Stomach (tissue), 9 donors: Measurements from ENCODE around the gene OARD1. TPM values are rescaled to one million over a fixed set of nuclear protein-coding genes. Genes with fewer than 3 reads are reported as not detected.
A peak's percentile ranks its signal among the peaks of the same experiment; 100 is the strongest.

Experiments used
- DNase-seq, 2 donors: peaks; one replicate each; pipeline versions ENCODE4 v3.0.0 to v3.0.0-alpha.2; 2013 to 2019
- H3K27ac ChIP-seq, 5 donors: fragments of 200-600 bp in 4 of 5; sonication (generic) in 4 of 5; one replicate each; pipeline ENCODE4 v1.5.1; 2013 to 2019; ENCODE audit warnings: mild to moderate bottlenecking in 1 of 5, moderate library complexity in 1 of 5
- H3K27me3 ChIP-seq, 3 donors: fragments of 200-600 bp; sonication (generic); one replicate each; pipeline ENCODE4 v1.5.1; 2017 to 2019; ENCODE audit warnings: mixed run types in 1 of 3
- H3K36me3 ChIP-seq, 4 donors: fragments of 200-600 bp; sonication (generic); 1 replicate in 3 of 4; 2 replicates in 1 of 4; pipeline ENCODE4 v1.5.1; 2016 to 2019
- H3K4me1 ChIP-seq, 4 donors: fragments of 200-600 bp; sonication (generic); one replicate each; pipeline ENCODE4 v1.5.1; 2016 to 2019
- H3K4me3 ChIP-seq, 4 donors: fragments of 200-600 bp; sonication (generic) in 3 of 4; one replicate each; pipeline ENCODE4 v1.5.1; 2016 to 2019; ENCODE audit warnings: mild to moderate bottlenecking in 1 of 4
- H3K9me3 ChIP-seq, 4 donors: fragments of 200-600 bp; sonication (generic); one replicate each; pipeline ENCODE4 v1.5.1; 2016 to 2019
- CTCF ChIP-seq, 7 experiments: fragments of 450-650 bp in 4 of 7; fragments of 200-600 bp in 3 of 7; sonication (generic) in 3 of 7; IDR thresholded peaks; one replicate each; pipeline ENCODE4 v1.5.1; 2016 to 2019; ENCODE audit warnings: antibody characterized with exemption in 7 of 7, control low read depth in 2 of 7, mild to moderate bottlenecking in 1 of 7
- EP300 ChIP-seq: sonication (generic); formaldehyde crosslinking; IDR thresholded peaks from one replicate; pipeline ENCODE4 v1.6.1; 2017; ENCODE audit warnings: antibody characterized with exemption
- POLR2A ChIP-seq, 4 donors: fragments of 450-650 bp; IDR thresholded peaks; one replicate each; pipeline ENCODE4 v1.6.1; 2016; ENCODE audit warnings: antibody characterized with exemption in 4 of 4, control low read depth in 2 of 4, mild to moderate bottlenecking in 1 of 4, moderate library complexity in 1 of 4
- POLR2AphosphoS5 ChIP-seq, 3 donors: sonication (generic); formaldehyde crosslinking; IDR thresholded peaks; one replicate each; pipeline ENCODE4 v1.6.1; 2016; ENCODE audit warnings: antibody characterized with exemption in 3 of 3
- WGBS, 5 donors: extraction: QIAGEN DNeasy Blood & Tissue Kit in 3 of 5; methylation state at CpG; one replicate each; pipeline versions ENCODE4 v1.1.5 to v1.1.7; 2013 to 2018; 5-methylcytosine and 5-hydroxymethylcytosine counted together
- intact Hi-C: fragments of 100-400 bp; cut with DNase I; formaldehyde crosslinking; loops from one replicate; pipeline ENCODE4 v1.15.1; 2023; ENCODE audit warnings: low total_unique reads
- polyA plus RNA-seq, 3 donors: library from polyadenylated mRNA; stranded (reverse); fragments of 200-250 nt; gene quantifications; one replicate each; pipeline ENCODE4 v1.2.3, GENCODE V29; 2013
- total RNA-seq, 5 donors: library from RNA; depleted of rRNA; stranded (reverse); fragments of >200 nt; gene quantifications; one replicate each; pipeline versions ENCODE4 v1.1.0 to v1.2.3, GENCODE V29; 2014 to 2016
- donor health status: healthy with polysubstance abuse.
- donor health status: Bipolar disorder and iron deficiency.
- donor health status: healthy.

Gene OARD1
- total and polyA plus RNA-seq, 8 donors = 1.2 to 69.0 (median 33.6) TPM

DNA sequence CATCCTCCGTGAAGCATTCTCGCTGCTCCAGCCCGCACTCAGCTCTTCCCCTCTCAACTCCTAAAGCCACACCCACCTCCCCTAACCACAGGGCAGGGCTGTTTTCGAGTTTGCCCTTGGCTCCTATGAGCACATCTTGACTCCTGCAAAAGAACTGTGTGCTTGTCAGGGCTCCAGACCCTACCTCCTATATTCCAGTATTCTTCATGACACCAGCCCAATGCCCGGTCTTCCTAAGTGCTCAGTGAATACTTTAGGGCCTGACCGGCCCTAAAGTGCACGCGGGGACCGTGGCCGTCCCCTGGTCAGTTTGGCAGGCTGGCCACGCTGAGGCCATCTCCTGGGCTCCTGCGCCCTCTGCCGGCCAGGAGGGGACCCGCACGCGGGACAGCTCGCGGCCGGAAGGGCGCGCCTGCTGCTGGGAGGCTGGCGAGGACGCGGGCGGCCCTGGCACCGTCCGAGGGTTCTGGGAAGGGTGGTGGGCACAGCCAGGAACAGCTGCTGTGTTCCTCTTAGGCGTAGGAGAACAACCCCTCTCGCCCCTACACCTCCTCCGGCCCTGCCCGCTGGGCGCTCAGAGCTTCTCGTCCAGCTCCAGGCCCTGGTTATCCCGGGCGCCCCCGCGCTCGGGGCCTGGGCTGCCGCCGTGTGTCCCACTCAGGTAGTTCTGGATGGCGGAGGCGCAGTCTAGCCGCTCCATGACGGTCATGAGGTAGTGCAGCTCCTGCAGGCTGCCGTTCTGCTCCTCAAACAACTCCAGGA lies 44.2 kb downstream of the OARD1 start:
- H3K36me3 ChIP-seq = peaks cover 0 to 29% (median 2%) of the 10 kb centered on the region in 4 donors
- TF ChIP-seq POLR2A (IDR thresholded peaks at IDR 0.05) (no peak), EP300 (no peak), CTCF (IDR thresholded peaks at IDR 0.05) (peak in 6 of 7 experiments; percentile 66 to 99 (median 98)), POLR2AphosphoS5 (IDR thresholded peaks at IDR 0.05) (peak; percentile 19 to 72 (median 30))
- peak overlapping the region; percentile 45 to 48 (median 47) for H3K4me3 ChIP-seq
- peaks cover 15 to 45% (median 29%) of the 10 kb centered on the region in 4 donors for H3K4me1 ChIP-seq
- no peaks in the 10 kb centered on the region for H3K9me3 ChIP-seq
- DNase-seq = peak; percentile 92 to 94
- 4 to 8% (median 4%) methylated on average over 24 to 45 of the region's 45 CpGs for WGBS, 5 donors
- intact Hi-C loops = loop anchor here (10.0 kb wide), 1 partner anchor 113 kb away; no protein-coding TSS in a partner anchor
- no peaks in the 10 kb centered on the region for H3K27me3 ChIP-seq
- peak overlapping the region; percentile 71 to 88 (median 80) for H3K27ac ChIP-seq

GRCh38 chr6:41027241-41027640 lies 44.9 kb downstream of the OARD1 start:
- Histone ChIP-seq H3K36me3 (peaks cover 0 to 22% (median 0%) of the 10 kb centered on the region in 4 donors), H3K9me3 (no peaks in the 10 kb centered on the region), H3K4me3 (peak overlapping the region; percentile 45 to 48 (median 47)), H3K27ac (peak overlapping the region in 4 of 5 donors; percentile 26 to 88 (median 84)), H3K27me3 (no peaks in the 10 kb centered on the region), H3K4me1 (peaks cover 15 to 44% (median 32%) of the 10 kb centered on the region in 4 donors)
- TF ChIP-seq POLR2A (IDR thresholded peaks at IDR 0.05) (no peak), CTCF (IDR thresholded peaks at IDR 0.05) (no peak), POLR2AphosphoS5 (IDR thresholded peaks at IDR 0.05) (no peak), EP300 (no peak)
- WGBS, 5 donors = 40 to 59% (median 45%) methylated on average over 4 of the region's 4 CpGs
- no peak for DNase-seq
- intact Hi-C loops = loop anchor here (10.0 kb wide), 1 partner anchor 112 kb away; no protein-coding TSS in a partner anchor

DNA sequence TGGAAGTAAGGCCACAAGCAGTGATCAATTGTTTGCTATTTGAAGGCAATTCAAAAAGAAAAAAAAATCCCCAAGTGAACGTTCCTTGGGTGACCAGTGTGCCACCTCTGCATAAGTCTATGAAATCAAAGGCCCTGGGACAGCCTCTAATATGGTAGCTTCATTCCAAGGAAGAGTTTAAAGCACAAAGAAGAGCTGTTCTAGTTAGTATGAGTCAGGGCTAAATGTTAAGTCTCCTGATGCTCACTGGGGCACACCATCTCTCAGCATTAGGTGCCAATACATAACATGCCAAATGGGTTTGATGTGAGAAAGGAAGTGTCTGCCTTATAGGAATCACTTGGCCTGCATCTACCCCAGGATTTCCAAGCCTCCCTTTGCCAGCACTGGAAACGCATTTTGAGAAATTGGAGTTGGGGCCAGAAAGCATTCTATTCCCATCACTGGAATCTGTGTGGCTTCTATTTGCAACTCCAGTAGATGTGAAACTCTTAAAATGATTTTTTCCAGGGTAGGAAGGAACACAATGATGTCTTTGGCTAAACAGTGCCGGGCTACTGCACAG lies 46.1 kb downstream of the OARD1 start:
- Histone ChIP-seq H3K4me1 (peaks cover 15 to 47% (median 29%) of the 10 kb centered on the region in 4 donors), H3K9me3 (no peaks in the 10 kb centered on the region), H3K27ac (peak overlapping the region in 1 of 5 donors; percentile 87), H3K36me3 (peaks cover 0 to 10% (median 0%) of the 10 kb centered on the region in 4 donors), H3K4me3 (no peak overlapping the region), H3K27me3 (no peaks in the 10 kb centered on the region)
- intact Hi-C loops = loop anchor here (10.0 kb wide), 1 partner anchor 111 kb away; no protein-coding TSS in a partner anchor
- no peak for DNase-seq
- no peak for TF ChIP-seq POLR2A (IDR thresholded peaks at IDR 0.05)
- no peak for TF ChIP-seq POLR2AphosphoS5 (IDR thresholded peaks at IDR 0.05)
- TF ChIP-seq EP300 = no peak
- TF ChIP-seq CTCF (IDR thresholded peaks at IDR 0.05) = no peak
- WGBS, 5 donors = 65 to 82% (median 75%) methylated on average over 3 of the region's 3 CpGs

DNA sequence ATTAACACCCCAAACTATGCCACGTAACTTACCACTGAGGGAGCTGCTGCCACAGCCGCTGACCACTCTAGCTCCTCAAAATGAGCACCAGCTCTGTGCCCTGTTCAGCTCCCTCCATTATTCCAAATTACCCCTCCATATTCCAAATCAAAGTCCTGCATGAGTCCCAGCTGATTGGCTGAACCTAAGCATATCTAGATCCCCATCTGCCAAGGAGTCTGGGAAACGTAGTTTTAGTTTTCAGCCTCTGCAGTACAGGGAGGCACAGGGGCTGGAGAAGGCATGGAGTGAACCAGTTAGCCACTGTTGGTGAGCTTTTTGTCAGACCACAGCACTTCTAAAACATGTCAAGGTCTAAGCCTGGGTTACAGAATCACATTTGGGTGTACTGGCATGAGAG lies 49.0 kb downstream of the OARD1 start:
- TF ChIP-seq POLR2AphosphoS5 (IDR thresholded peaks at IDR 0.05) (no peak), POLR2A (IDR thresholded peaks at IDR 0.05) (no peak), EP300 (no peak), CTCF (IDR thresholded peaks at IDR 0.05) (no peak)
- Histone ChIP-seq H3K27ac (no peak overlapping the region), H3K4me1 (peaks cover 9 to 31% (median 20%) of the 10 kb centered on the region in 4 donors), H3K36me3 (no peaks in the 10 kb centered on the region), H3K9me3 (peaks cover 0 to 3% (median 0%) of the 10 kb centered on the region in 4 donors), H3K4me3 (no peak overlapping the region), H3K27me3 (no peaks in the 10 kb centered on the region)
- intact Hi-C loops = loop anchor here (10.0 kb wide), 1 partner anchor 108 kb away; no protein-coding TSS in a partner anchor
- no peak for DNase-seq
- 83 to 88% (median 85%) methylated on average over 3 of the region's 3 CpGs for WGBS, 5 donors
